GM12878 (cell line): Measurements from ENCODE around the gene PACS1. TPM values are rescaled to one million over a fixed set of nuclear protein-coding genes. Genes with fewer than 3 reads are reported as not detected.

Experiments used
- ATF7 ChIP-seq: fragments of 450-650 bp; IDR thresholded peaks from 2 replicates; pipeline ENCODE4 v1.6.1; 2016; ENCODE audit warnings: low read depth, mild to moderate bottlenecking
- CBFB ChIP-seq: IDR thresholded peaks from 2 replicates; pipeline ENCODE4 v1.6.1; 2016; ENCODE audit warnings: antibody characterized with exemption, low read depth
- CREB1 ChIP-seq: IDR thresholded peaks from 2 replicates; pipeline ENCODE4 v1.6.1; 2012; ENCODE audit warnings: low read depth, mild to moderate bottlenecking, inconsistent platforms
- CREM ChIP-seq: IDR thresholded peaks from 2 replicates; pipeline ENCODE4 v1.6.1; 2014; ENCODE audit warnings: antibody characterized with exemption, low read depth
- EED ChIP-seq: sonication (generic); IDR thresholded peaks from 2 replicates; pipeline ENCODE4 v1.6.1; 2016; ENCODE audit warnings: antibody characterized with exemption, low read depth
- ETV6 ChIP-seq, 2 experiments: fragments of 450-650 bp in 1 of 2; IDR thresholded peaks in 1 of 2; conservative IDR thresholded peaks in 1 of 2; 2 replicates each; pipeline ENCODE4 v1.6.1; 2014; ENCODE audit warnings: antibody characterized with exemption in 1 of 2, borderline replicate concordance in 1 of 2, low read depth in 1 of 2, mild to moderate bottlenecking in 1 of 2, moderate library complexity in 1 of 2
- FOXK2 ChIP-seq: fragments of 450-650 bp; IDR thresholded peaks from 2 replicates; pipeline ENCODE4 v1.6.1; 2017; ENCODE audit warnings: mild to moderate bottlenecking, moderate library complexity
- FOXM1 ChIP-seq: IDR thresholded peaks from 2 replicates; pipeline ENCODE4 v1.6.1; 2012; ENCODE audit warnings: low read depth, mild to moderate bottlenecking, inconsistent platforms, low read length, moderate library complexity
- GATAD2B ChIP-seq: fragments of 450-650 bp; conservative IDR thresholded peaks from 2 replicates; pipeline ENCODE4 v1.6.1; 2017; ENCODE audit warnings: low read depth, mild to moderate bottlenecking, moderate library complexity
- IKZF2 ChIP-seq, 2 experiments: fragments of 450-650 bp; IDR thresholded peaks; 2 replicates each; pipeline ENCODE4 v1.6.1; 2017; ENCODE audit warnings: mild to moderate bottlenecking in 2 of 2, moderate library complexity in 2 of 2
- IRF4 ChIP-seq: IDR thresholded peaks from 2 replicates; pipeline ENCODE4 v1.6.1; 2011; ENCODE audit warnings: low read depth, low read length
- MEF2A ChIP-seq: IDR thresholded peaks from 2 replicates; pipeline ENCODE4 v1.6.1; 2011; ENCODE audit warnings: low read depth, mild to moderate bottlenecking, low read length, moderate library complexity; ENCODE audit not compliant: insufficient read depth
- MTA2 ChIP-seq: fragments of 450-650 bp; IDR thresholded peaks from 2 replicates; pipeline ENCODE4 v1.6.1; 2016; ENCODE audit warnings: low read depth, mild to moderate bottlenecking, moderate library complexity
- PAX5 ChIP-seq: IDR thresholded peaks from 2 replicates; pipeline ENCODE4 v1.6.1; 2011; ENCODE audit warnings: low read depth, low read length, borderline replicate concordance
- RUNX3 ChIP-seq: IDR thresholded peaks from 2 replicates; pipeline ENCODE4 v1.6.1; 2012; ENCODE audit warnings: low read length, inconsistent platforms
- SIN3A ChIP-seq: IDR thresholded peaks from 2 replicates; pipeline ENCODE4 v1.6.1; 2012; ENCODE audit warnings: low read depth, low read length, improper control_type of control experiment
- SMAD5 ChIP-seq: IDR thresholded peaks from 2 replicates; pipeline ENCODE4 v1.6.1; 2016; ENCODE audit warnings: antibody characterized with exemption, low read depth
- TBL1XR1 ChIP-seq: IDR thresholded peaks from 2 replicates; pipeline ENCODE4 v1.6.1; 2012; ENCODE audit warnings: low read depth, low read length, improper control_type of control experiment
- TCF12 ChIP-seq: IDR thresholded peaks from 2 replicates; pipeline ENCODE4 v1.6.1; 2011; ENCODE audit warnings: low read depth, mild to moderate bottlenecking, low read length
- WRNIP1 ChIP-seq: IDR thresholded peaks from 2 replicates; pipeline ENCODE4 v1.6.1; 2011; ENCODE audit warnings: low read depth, low read length, improper control_type of control experiment, borderline replicate concordance
- polyA plus RNA-seq, 11 experiments: library from polyadenylated mRNA; depleted of rRNA in 4 of 11; unstranded in 6 of 11; stranded (reverse) in 5 of 11; fragments of >200 nt; fragmentation: Nextera tagmentation in 4 of 11; fragmentation: Illumina TruSeq in 1 of 11; extraction: Ambion mirVana in 4 of 11; extraction: Trizol in 1 of 11; gene quantifications; 1 replicate in 1 of 11; 2 replicates in 10 of 11; pipeline versions ENCODE4 v1.2.1 to v1.2.3, GENCODE V29; 2011 to 2016; ENCODE audit warnings: inconsistent platforms in 2 of 11, missing spikeins in 2 of 11, low read depth in 1 of 11
- total RNA-seq, 4 experiments: library from RNA; depleted of rRNA in 3 of 4; stranded (reverse); fragments of >200 nt in 3 of 4; fragmentation: Illumina TruSeq in 1 of 4; extraction: Trizol in 1 of 4; gene quantifications; 2 replicates each; pipeline versions ENCODE4 v1.2.1 to v1.2.3, GENCODE V29; 2013 to 2021
- TF ChIP-seq, protein P1 (sequence below): fragments of 450-650 bp; IDR thresholded peaks from 2 replicates; pipeline ENCODE4 v1.6.1; 2016; ENCODE audit warnings: mild to moderate bottlenecking
- TF ChIP-seq, protein P2 (sequence below): IDR thresholded peaks from 2 replicates; pipeline ENCODE4 v1.6.1; 2012; ENCODE audit warnings: mild to moderate bottlenecking, low read depth, low read length
- TF ChIP-seq, protein P3 (sequence below): fragments of 450-650 bp; IDR thresholded peaks from 2 replicates; pipeline ENCODE4 v1.6.1; 2017; ENCODE audit warnings: mild to moderate bottlenecking, low read depth, inconsistent platforms; ENCODE audit not compliant: poor library complexity, severe bottlenecking
- TF ChIP-seq, protein P4 (sequence below): IDR thresholded peaks from 2 replicates; pipeline ENCODE4 v1.6.1; 2011; ENCODE audit warnings: mild to moderate bottlenecking, low read depth, low read length, moderate library complexity; ENCODE audit not compliant: insufficient replicate concordance

The PACS1 gene
- total and polyA plus RNA-seq, 10 of the 15 experiments (the other 5 are each of a cell fraction or from before 2014, with no cell fraction given), result 1.1 to 74.3 (median 17.9) TPM

GRCh38 chr11:66115638-66116301, 45.7 kb downstream of the PACS1 start (continued):
- TF ChIP-seq MEF2A (0 out of 2 replicates have a peak, but pooled peaks have one; percentile 70), SMAD5 (no peak), IRF4 (peak; percentile 78), TBL1XR1 (peak; percentile 71; the same call in 1 of the 2 replicates), ETV6 (conservative IDR thresholded peaks at IDR 0.05 in 1 of 2, IDR thresholded peaks at IDR 0.05 in 1 of 2; ENCODE audit: borderline replicate concordance in 1 of 2, low read depth in 1 of 2) (peak in 1 of 2 experiments; percentile 74; a peak in 1 of 4 replicates), ATF7 (peak; percentile 51; the same call in 1 of the 2 replicates), MTA2 (peak; percentile 63; the same call in 1 of the 2 replicates), TCF12 (no peak), EED (peak; percentile 59), CBFB (peak; percentile 83), RUNX3 (peak; percentile 92), FOXM1 (0 out of 2 replicates have a peak, but pooled peaks have one; percentile 42), PAX5 (peak; percentile 28; the same call in 1 of the 2 replicates), IKZF2 (IDR thresholded peaks at IDR 0.05) (peak; percentile 79 to 89), FOXK2 (no peak), SIN3A (no peak), CREM (peak; percentile 63), WRNIP1 (0 out of 2 replicates have a peak, but pooled peaks have one; percentile 56), GATAD2B (no peak), CREB1 (peak; percentile 25; the same call in 1 of the 2 replicates)
- TF ChIP-seq, protein P1, sequence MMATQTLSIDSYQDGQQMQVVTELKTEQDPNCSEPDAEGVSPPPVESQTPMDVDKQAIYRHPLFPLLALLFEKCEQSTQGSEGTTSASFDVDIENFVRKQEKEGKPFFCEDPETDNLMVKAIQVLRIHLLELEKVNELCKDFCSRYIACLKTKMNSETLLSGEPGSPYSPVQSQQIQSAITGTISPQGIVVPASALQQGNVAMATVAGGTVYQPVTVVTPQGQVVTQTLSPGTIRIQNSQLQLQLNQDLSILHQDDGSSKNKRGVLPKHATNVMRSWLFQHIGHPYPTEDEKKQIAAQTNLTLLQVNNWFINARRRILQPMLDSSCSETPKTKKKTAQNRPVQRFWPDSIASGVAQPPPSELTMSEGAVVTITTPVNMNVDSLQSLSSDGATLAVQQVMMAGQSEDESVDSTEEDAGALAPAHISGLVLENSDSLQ, result peak; percentile 42
- TF ChIP-seq, protein P2, sequence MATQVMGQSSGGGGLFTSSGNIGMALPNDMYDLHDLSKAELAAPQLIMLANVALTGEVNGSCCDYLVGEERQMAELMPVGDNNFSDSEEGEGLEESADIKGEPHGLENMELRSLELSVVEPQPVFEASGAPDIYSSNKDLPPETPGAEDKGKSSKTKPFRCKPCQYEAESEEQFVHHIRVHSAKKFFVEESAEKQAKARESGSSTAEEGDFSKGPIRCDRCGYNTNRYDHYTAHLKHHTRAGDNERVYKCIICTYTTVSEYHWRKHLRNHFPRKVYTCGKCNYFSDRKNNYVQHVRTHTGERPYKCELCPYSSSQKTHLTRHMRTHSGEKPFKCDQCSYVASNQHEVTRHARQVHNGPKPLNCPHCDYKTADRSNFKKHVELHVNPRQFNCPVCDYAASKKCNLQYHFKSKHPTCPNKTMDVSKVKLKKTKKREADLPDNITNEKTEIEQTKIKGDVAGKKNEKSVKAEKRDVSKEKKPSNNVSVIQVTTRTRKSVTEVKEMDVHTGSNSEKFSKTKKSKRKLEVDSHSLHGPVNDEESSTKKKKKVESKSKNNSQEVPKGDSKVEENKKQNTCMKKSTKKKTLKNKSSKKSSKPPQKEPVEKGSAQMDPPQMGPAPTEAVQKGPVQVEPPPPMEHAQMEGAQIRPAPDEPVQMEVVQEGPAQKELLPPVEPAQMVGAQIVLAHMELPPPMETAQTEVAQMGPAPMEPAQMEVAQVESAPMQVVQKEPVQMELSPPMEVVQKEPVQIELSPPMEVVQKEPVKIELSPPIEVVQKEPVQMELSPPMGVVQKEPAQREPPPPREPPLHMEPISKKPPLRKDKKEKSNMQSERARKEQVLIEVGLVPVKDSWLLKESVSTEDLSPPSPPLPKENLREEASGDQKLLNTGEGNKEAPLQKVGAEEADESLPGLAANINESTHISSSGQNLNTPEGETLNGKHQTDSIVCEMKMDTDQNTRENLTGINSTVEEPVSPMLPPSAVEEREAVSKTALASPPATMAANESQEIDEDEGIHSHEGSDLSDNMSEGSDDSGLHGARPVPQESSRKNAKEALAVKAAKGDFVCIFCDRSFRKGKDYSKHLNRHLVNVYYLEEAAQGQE, result no peak
- TF ChIP-seq, protein P3, sequence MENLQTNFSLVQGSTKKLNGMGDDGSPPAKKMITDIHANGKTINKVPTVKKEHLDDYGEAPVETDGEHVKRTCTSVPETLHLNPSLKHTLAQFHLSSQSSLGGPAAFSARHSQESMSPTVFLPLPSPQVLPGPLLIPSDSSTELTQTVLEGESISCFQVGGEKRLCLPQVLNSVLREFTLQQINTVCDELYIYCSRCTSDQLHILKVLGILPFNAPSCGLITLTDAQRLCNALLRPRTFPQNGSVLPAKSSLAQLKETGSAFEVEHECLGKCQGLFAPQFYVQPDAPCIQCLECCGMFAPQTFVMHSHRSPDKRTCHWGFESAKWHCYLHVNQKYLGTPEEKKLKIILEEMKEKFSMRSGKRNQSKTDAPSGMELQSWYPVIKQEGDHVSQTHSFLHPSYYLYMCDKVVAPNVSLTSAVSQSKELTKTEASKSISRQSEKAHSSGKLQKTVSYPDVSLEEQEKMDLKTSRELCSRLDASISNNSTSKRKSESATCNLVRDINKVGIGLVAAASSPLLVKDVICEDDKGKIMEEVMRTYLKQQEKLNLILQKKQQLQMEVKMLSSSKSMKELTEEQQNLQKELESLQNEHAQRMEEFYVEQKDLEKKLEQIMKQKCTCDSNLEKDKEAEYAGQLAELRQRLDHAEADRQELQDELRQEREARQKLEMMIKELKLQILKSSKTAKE, result peak; percentile 80
- TF ChIP-seq, protein P4, sequence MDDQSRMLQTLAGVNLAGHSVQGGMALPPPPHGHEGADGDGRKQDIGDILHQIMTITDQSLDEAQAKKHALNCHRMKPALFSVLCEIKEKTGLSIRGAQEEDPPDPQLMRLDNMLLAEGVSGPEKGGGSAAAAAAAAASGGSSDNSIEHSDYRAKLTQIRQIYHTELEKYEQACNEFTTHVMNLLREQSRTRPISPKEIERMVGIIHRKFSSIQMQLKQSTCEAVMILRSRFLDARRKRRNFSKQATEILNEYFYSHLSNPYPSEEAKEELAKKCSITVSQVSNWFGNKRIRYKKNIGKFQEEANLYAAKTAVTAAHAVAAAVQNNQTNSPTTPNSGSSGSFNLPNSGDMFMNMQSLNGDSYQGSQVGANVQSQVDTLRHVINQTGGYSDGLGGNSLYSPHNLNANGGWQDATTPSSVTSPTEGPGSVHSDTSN, result peak; percentile 21
